Measurements from ENCODE around the gene PPIP5K1. TPM values are rescaled to one million over a fixed set of nuclear protein-coding genes. Genes with fewer than 3 reads are reported as not detected.

The PPIP5K1 gene
- polyA plus RNA-seq, 1 donor (not counting 4 experiments of a cell fraction or from before 2014, with no cell fraction given) = 52.9 TPM

- DNase-seq (ENCODE audit: low read depth, low spot score) = no peak
- Histone ChIP-seq H3K9ac (ENCODE audit: control insufficient read depth, extremely low read depth, insufficient read depth, low read length) (no peak overlapping the region), H4K20me1 (ENCODE audit: control insufficient read depth, extremely low read depth, insufficient read depth, low read length) (no peaks in the 10 kb centered on the region), H2AFZ (ENCODE audit: control insufficient read depth, low read length) (no peak overlapping the region), H3K4me3 (ENCODE audit: control insufficient read depth in 2 of 3, extremely low read depth in 1 of 3, insufficient read depth in 2 of 3, low read depth in 1 of 3, low read length in 3 of 3) (no peak overlapping the region), H3K9me3 (ENCODE audit: control insufficient read depth, low read depth, low read length) (no peaks in the 10 kb centered on the region), H3K27ac (ENCODE audit: control insufficient read depth, insufficient read depth, low read length) (no peak overlapping the region), H3K4me2 (ENCODE audit: control insufficient read depth, extremely low read depth, insufficient read depth, low read depth, low read length) (no peak overlapping the region), H3K36me3 (ENCODE audit: control insufficient read depth in 2 of 2, extremely low read depth in 1 of 2, insufficient read depth in 2 of 2, low read length in 2 of 2) (no peaks in the 10 kb centered on the region), H3K9me1 (ENCODE audit: control insufficient read depth, extremely low read depth, insufficient read depth, low read length) (no peaks in the 10 kb centered on the region), H3K27me3 (ENCODE audit: control insufficient read depth, extremely low read depth, insufficient read depth, low read length) (peaks cover 41% of the 10 kb centered on the region), H3K79me2 (ENCODE audit: control insufficient read depth, insufficient read depth, low read length) (no peaks in the 10 kb centered on the region), H3K4me1 (ENCODE audit: control insufficient read depth, extremely low read depth, insufficient read depth, low read length) (peaks cover 2% of the 10 kb centered on the region)
- dilution Hi-C loops (cut with MboI; ENCODE audit: extremely low pct_ligation_motif_present, low sequenced_read_pairs) = no loop called here
- FAIRE-seq = no peak
- TF ChIP-seq EZH2 (IDR thresholded peaks at IDR 0.05; ENCODE audit: low read length) = no peak
- TF ChIP-seq, protein P1, sequence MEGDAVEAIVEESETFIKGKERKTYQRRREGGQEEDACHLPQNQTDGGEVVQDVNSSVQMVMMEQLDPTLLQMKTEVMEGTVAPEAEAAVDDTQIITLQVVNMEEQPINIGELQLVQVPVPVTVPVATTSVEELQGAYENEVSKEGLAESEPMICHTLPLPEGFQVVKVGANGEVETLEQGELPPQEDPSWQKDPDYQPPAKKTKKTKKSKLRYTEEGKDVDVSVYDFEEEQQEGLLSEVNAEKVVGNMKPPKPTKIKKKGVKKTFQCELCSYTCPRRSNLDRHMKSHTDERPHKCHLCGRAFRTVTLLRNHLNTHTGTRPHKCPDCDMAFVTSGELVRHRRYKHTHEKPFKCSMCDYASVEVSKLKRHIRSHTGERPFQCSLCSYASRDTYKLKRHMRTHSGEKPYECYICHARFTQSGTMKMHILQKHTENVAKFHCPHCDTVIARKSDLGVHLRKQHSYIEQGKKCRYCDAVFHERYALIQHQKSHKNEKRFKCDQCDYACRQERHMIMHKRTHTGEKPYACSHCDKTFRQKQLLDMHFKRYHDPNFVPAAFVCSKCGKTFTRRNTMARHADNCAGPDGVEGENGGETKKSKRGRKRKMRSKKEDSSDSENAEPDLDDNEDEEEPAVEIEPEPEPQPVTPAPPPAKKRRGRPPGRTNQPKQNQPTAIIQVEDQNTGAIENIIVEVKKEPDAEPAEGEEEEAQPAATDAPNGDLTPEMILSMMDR (optimal IDR thresholded peaks at IDR 0.05 in 1 of 3, IDR thresholded peaks at IDR 0.05 in 1 of 3, conservative IDR thresholded peaks at IDR 0.05 in 1 of 3; ENCODE audit: extremely low read depth in 1 of 3, insufficient read depth in 2 of 3, low read length in 3 of 3) = no peak
Measured at GRCh38 chr15:43516185-43516584, 73.8 kb downstream of the PPIP5K1 start.

- Histone ChIP-seq H3K9ac (ENCODE audit: control insufficient read depth, extremely low read depth, insufficient read depth, low read length) (no peak overlapping the region), H3K79me2 (ENCODE audit: control insufficient read depth, insufficient read depth, low read length) (no peaks in the 10 kb centered on the region), H3K4me3 (ENCODE audit: control insufficient read depth in 2 of 3, extremely low read depth in 1 of 3, insufficient read depth in 2 of 3, low read depth in 1 of 3, low read length in 3 of 3) (no peak overlapping the region), H3K9me3 (ENCODE audit: control insufficient read depth, low read depth, low read length) (no peaks in the 10 kb centered on the region), H3K9me1 (ENCODE audit: control insufficient read depth, extremely low read depth, insufficient read depth, low read length) (no peaks in the 10 kb centered on the region), H3K4me1 (ENCODE audit: control insufficient read depth, extremely low read depth, insufficient read depth, low read length) (peaks cover 5% of the 10 kb centered on the region), H3K27ac (ENCODE audit: control insufficient read depth, insufficient read depth, low read length) (no peak overlapping the region), H3K36me3 (ENCODE audit: control insufficient read depth in 2 of 2, extremely low read depth in 1 of 2, insufficient read depth in 2 of 2, low read length in 2 of 2) (no peaks in the 10 kb centered on the region), H3K4me2 (ENCODE audit: control insufficient read depth, extremely low read depth, insufficient read depth, low read depth, low read length) (no peak overlapping the region), H3K27me3 (ENCODE audit: control insufficient read depth, extremely low read depth, insufficient read depth, low read length) (peaks cover 43% of the 10 kb centered on the region), H4K20me1 (ENCODE audit: control insufficient read depth, extremely low read depth, insufficient read depth, low read length) (no peaks in the 10 kb centered on the region), H2AFZ (ENCODE audit: control insufficient read depth, low read length) (no peak overlapping the region)
- DNase-seq (ENCODE audit: low read depth, low spot score) (no peak), FAIRE-seq (no peak)
- no peak for TF ChIP-seq EZH2 (IDR thresholded peaks at IDR 0.05; ENCODE audit: low read length)
- dilution Hi-C loops (cut with MboI; ENCODE audit: extremely low pct_ligation_motif_present, low sequenced_read_pairs) = no loop called here
Measured at GRCh38 chr15:43515741-43516140, 74.3 kb downstream of the PPIP5K1 start.
